ENCODE results near the gene CRYZ.
"Not testable (repeated sequence)": the region's sequence is repeated elsewhere in the genome, so short reads cannot be mapped to it uniquely, and the experiment has no call there.

Gene CRYZ

DNA sequence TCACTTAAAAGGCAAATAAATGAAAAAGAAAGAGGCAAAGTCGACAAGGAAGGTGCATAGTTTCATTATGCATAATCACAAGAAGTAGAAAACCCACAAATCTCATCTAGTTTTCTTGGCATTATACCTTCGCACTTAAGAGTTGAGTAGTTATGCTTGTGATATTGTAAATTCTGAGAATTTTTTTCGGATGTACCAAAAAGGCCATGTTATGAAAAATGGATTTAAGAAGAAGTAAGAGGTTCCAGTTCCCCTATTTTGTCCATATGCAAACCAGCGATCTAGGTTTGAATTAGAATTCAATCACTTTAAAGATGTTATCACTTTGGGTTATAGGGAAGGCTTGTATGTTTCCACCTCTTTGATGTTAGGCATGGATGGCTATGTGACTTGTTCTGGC is 51.4 kb downstream of the CRYZ start:
- DNase-seq (ENCODE audit: low spot score) = no peak

DNA sequence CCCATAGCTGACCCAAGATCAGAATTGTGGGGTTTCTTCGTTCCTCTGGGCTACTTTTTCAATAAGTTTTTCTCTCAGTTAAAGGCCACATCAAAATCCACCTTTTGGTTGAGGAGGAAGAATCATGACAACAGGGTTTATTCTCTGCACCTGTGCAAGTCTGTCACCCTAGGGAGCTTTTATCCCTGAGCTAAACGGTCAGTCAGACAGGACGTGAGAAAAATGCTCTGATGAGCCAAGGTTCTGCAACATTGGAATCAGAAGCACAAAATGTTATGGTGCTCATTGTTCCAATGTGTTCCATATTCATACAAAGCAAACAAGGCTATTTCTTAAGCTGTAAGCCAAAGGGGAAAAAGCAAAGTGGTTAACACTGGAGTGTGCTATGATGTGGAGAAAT is 51.8 kb downstream of the CRYZ start:
- DNase-seq (ENCODE audit: low spot score) = no peak

DNA sequence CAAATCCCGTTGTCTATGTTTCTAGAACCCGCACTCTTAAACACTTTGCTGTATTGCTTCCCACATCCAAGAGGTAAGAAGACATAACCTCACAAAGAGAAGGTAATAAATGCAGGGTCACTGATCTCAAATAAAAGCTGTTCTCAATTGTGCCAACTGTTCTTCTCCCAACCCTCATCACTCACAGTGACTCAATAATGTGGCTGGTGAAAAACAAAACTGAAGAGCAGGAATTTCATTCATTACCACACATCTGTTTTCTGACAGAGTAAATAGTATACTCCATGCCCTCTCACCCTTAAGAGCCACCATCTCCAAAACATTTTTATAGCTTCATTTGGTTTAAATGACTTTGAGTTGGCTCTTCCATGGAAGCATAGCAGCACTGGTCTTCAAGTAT is 53.0 kb downstream of the CRYZ start:
- DNase-seq (ENCODE audit: low spot score) = no peak

DNA sequence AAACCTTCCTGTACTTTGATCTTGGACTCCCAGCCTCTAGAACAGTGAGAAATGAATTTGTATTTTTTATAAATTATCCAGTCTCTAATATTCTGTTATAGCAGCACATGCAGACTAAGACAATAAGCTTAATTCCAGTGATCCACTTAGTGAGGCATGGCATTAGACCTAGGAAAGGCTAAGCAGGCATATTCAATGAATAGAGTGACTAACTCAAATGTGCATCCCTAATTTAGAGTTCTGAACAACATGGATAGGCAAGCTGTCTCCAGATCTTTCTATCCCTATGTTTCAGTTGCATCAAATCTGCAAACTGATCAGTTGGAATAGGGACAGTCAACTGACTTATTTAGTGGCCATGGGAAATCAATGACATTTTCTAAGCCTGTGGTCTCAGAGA is 54.9 kb downstream of the CRYZ start:
- DNase-seq (ENCODE audit: low spot score) = no peak

DNA sequence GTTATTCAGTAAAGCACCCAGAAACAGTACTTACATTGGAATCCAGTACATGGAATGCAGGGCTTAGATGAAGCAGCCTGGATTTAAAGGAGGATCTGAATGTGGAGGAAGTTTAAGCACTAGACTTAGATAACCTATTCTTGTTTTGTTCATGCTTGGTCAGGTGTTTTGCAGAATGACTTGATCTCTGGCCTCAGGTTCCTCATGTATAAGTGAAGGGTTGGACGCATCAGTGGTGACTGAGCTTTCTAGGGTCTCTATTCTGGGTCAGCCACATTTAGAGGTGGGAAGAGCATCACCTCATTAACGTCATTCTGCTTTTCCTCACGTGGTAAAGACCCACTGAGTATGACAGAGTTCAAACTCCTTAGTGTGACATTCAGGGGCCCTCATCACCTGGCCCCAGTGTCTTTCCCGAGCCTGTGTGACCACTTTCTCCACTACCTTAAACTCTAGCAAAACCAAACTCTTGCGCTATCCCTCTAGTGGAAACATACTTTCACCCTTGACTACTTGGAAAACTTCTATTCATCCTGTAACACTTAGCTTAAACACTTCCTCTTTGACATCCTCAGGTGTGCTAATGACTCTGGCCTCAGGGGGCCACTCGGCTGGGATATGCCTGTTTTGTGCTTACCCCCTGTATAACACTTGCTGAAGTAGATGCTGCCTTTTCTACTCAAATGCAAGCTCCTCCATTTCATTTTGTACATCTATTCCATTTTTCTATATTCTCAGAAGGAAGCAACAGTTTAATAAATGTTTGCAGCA is 58.4 kb downstream of the CRYZ start:
- no peak for DNase-seq (ENCODE audit: low spot score)

DNA sequence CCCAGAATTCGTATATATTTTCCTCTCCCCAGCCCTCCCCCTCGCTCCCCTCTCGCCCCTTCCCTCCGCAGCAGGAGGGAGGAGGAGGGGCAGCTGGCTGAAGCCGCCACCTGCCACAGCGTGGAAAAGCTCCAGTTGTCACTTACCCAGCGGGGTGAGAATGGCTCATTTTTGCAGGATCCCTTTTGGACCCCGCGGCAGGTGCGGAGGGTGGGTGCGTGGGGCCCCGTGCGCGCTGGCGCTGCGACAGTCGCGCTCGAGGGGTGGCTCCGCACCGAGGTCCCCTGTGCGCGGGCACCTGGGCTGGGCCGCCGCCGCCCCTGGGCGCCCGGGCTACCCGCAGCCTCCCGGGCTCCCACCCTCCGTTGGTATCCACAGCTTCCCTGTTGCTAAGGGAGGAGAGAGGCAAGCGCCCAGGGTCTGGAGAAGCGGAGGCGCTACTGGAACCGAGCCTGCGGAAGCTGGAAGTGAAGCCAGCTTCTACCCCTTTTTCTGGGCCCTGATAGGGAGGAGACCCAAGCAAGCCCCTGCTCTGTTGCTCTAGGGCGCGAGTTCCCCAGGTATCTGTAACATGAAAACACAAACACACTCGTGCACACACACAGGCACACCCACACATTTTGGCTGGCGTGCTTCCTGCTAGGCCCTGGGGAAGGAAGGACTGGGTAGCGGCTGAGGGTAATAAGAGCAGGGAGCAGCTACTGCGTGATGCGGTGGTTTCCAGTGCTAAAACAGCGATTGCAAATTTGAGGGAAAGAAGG is 59.3 kb downstream of the CRYZ start, which contains the start of gene ERICH3:
Gene ERICH3, minus strand, starts transcription at position 442 of the 761 bp plus-strand sequence. Its CDS starts 273 bp downstream, at position 169.
- peak; percentile 26 for DNase-seq (ENCODE audit: low spot score)

DNA sequence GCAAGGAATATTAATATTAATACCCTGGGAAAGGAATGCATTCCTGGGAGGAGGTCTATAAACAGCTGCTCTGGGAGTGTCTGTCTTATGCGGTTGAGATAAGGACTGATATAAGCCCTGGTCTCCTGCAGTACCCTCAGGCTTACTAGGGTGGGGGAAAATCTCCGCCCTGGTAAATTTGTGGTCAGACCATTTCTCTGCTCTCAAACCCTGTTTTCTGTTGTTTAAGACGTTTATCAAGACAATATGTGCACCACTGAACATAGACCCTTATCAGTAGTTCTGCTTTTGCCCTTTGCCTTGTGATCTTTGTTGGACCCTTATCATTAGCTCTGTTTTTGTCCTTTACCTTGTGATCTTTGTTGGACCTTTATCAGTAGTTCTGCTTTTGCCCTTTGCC is 62.0 kb downstream of the CRYZ start:
- not testable (repeated sequence) for DNase-seq (ENCODE audit: low spot score)

Measured in GM03348 (cell line).